Esophagus squamous epithelium (tissue), 4 donors: ENCODE data around the gene MRM2.

Source experiments
- POLR2A ChIP-seq, 4 donors: fragments of 450-650 bp; IDR thresholded peaks; one replicate each; pipeline ENCODE4 v1.6.1; 2017; ENCODE audit warnings: antibody characterized with exemption in 4 of 4, mild to moderate bottlenecking in 4 of 4, moderate library complexity in 3 of 4
- TF ChIP-seq, protein P1 (sequence below), 6 experiments: fragments of 450-650 bp in 4 of 6; fragments of 200-600 bp in 2 of 6; sonication (generic) in 2 of 6; IDR thresholded peaks; one replicate each; pipeline ENCODE4 v1.5.1; 2016 to 2019; ENCODE audit warnings: antibody characterized with exemption in 6 of 6, mild to moderate bottlenecking in 4 of 6, moderate library complexity in 4 of 6

DNA sequence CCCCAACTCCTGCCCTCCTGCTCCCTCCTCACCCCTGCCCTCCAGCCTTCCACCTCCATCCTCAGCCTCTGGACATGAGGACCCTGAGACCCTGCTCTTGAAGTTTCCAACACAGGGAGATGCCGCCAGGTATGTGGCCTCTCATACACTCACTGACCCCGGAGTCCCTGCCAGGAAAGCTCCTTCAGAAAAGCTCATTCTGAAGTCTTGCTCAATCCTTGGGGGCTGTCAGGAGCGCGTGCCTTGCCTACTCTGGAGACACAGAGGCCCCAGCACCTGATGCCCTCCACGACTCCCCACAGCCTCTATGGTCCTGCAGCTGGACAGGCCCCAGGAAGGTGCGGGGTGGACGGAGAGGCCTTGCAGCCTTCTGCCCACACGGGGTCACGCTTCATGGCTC is 11.0 kb upstream of the MRM2 start:
- TF ChIP-seq, protein P1, sequence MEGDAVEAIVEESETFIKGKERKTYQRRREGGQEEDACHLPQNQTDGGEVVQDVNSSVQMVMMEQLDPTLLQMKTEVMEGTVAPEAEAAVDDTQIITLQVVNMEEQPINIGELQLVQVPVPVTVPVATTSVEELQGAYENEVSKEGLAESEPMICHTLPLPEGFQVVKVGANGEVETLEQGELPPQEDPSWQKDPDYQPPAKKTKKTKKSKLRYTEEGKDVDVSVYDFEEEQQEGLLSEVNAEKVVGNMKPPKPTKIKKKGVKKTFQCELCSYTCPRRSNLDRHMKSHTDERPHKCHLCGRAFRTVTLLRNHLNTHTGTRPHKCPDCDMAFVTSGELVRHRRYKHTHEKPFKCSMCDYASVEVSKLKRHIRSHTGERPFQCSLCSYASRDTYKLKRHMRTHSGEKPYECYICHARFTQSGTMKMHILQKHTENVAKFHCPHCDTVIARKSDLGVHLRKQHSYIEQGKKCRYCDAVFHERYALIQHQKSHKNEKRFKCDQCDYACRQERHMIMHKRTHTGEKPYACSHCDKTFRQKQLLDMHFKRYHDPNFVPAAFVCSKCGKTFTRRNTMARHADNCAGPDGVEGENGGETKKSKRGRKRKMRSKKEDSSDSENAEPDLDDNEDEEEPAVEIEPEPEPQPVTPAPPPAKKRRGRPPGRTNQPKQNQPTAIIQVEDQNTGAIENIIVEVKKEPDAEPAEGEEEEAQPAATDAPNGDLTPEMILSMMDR (IDR thresholded peaks at IDR 0.05): no peak
- no peak for TF ChIP-seq POLR2A (IDR thresholded peaks at IDR 0.05)
